GM18502 (cell line): Measurements from ENCODE around the gene TEX29.

ENCODE experiments used
- ATAC-seq: cut with Tn5 transposase; IDR thresholded peaks from one replicate; pipeline ENCODE4 v1.9.1; 2021; ENCODE audit warnings: mild to moderate bottlenecking; ENCODE audit not compliant: unreplicated experiment, poor library complexity

TEX29 gene

GRCh38 chr13:111319521-111319920 is 921 bp upstream of the TEX29 start:
- ATAC-seq = no peak

DNA sequence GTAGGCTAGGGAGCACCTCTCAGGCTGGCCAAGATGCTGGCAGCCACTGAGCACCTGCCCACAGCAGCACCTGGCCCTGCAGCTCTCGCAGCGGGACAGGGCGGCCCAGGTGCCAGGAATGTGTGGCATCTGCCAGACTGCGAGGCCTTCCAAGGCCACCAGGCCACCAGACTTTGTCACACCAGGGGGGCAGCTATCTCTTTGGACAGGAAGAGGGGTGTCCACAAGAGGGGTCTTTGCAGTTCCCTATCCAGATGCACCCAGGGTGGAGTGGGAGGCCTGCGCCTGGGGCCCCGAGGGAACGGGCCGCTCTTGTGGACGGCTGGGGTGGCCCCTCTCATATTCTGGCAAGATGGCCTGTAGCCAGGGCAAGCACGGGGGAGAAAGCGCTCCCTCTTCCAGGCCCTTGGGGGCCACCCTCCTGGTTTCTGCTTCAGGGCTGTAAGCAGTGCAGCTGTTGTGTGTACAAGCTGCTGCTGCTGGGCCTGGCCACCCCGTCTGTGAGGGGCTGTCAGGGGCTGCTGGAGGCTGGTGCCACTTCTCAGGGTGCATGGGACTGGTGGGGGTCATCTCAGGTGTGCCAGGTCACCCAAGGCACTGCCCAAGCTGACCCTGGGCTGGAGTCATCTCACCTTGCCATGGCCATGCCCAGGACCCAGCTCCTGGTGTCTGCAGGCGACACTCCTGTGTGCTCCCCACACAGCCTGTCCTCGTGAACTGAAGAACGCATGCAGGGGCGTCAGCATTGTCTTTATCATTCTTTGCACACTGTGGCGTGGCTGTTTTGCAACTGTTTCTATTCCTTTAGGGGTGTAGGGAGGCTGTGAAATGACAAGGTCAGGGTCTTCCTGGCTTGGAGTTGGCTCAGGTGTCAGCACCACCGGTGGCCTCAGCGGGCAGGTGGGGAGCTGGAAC is 1.8 kb downstream of the TEX29 start:
- no peak for ATAC-seq

GRCh38 chr13:111322916-111323331 is 2.5 kb downstream of the TEX29 start:
- no peak for ATAC-seq

DNA sequence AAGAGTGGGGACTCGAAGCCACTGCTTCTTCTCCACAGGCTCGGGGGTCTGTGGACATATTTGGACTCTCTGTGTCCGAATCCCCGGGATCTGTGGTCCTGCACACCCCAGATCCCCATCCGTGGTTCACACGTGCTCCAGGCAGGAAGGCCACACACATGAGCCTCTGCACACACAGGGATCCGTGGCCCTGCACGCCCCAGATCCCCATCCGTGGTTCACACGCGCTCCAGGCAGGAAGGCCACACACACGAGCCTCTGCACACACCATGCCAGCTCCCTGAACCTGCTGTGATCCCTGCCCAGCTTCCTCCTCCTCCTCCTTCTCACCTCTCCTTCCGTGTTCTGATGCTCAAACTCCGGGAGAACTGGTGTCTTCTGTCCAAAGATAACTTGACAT is 3.1 kb downstream of the TEX29 start:
- no peak for ATAC-seq

- ATAC-seq = no peak
Observed at GRCh38 chr13:111323950-111324651, 3.7 kb downstream of the TEX29 start.

GRCh38 chr13:111324736-111325135 is 4.3 kb downstream of the TEX29 start:
- ATAC-seq = no peak

DNA sequence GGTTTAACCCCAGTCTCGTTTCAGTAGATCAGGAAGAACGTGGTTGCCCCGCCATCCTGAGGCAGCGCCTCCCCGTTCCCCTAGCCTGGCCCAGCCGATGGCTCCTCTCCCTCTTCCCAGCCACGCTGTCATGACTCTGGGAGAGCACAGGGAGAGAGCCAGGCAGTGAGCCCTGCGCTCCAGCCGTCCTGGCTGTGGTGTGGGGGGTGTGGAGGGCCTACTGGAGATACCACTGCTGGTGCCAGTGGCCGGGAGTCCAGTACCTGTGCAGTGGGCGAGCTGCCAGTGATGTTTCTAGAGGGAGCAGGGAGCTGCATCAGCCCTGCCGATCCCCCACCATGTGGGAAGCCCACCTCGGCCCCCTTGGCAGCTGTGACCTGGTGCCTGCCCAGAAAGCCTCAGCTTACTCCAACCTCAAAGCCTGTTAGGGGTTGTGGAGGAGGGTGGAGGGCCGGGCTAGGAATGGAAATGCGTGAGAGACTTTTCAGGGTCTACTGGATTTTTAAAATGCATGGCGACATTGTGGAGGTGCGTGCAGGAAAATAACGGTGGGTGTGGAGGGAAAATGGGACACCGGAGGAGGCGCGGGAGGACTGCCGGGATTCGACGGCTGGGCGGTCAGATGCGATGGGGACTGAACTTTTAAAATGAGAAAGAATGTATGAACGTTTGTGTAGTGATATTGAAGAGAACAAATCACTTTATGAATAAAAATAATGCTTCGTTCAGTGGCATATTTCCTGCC is 4.9 kb downstream of the TEX29 start:
- no peak for ATAC-seq

GRCh38 chr13:111325941-111326620 is 5.6 kb downstream of the TEX29 start:
- ATAC-seq = no peak

- no peak for ATAC-seq
Observed at GRCh38 chr13:111326621-111326965, 6.2 kb downstream of the TEX29 start.

DNA sequence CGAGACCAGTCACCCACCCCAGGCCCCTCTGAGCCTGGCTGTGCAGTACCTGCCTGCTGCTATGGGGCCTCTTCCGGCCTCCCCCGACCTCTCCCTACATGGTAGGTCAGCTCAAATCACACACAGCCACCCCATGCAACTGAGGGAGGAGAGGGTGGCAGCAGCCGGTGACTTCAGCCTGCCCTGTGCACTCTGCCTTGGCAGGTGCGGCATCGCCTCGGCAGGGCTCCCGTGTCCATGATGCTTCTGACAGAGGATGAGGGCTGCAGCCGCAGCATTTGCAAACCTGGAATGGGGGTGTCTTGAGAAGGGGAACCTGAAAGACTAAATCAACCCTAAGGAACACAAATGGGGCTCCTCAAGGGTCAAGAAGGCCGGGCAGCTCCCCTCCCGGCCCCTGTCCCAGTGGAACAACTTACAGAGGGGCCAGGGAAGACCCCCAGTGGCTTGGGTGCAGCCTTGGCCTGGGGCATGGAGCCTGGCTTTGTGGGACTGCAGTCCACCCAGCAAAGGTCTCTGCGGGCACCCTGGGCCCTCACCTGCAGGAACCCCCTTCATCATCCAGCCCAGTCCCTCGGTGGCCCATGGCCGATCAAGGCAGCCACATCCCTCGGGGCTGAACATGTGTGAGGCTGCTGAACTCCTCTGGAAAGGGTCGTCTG is 6.7 kb downstream of the TEX29 start:
- no peak for ATAC-seq

DNA sequence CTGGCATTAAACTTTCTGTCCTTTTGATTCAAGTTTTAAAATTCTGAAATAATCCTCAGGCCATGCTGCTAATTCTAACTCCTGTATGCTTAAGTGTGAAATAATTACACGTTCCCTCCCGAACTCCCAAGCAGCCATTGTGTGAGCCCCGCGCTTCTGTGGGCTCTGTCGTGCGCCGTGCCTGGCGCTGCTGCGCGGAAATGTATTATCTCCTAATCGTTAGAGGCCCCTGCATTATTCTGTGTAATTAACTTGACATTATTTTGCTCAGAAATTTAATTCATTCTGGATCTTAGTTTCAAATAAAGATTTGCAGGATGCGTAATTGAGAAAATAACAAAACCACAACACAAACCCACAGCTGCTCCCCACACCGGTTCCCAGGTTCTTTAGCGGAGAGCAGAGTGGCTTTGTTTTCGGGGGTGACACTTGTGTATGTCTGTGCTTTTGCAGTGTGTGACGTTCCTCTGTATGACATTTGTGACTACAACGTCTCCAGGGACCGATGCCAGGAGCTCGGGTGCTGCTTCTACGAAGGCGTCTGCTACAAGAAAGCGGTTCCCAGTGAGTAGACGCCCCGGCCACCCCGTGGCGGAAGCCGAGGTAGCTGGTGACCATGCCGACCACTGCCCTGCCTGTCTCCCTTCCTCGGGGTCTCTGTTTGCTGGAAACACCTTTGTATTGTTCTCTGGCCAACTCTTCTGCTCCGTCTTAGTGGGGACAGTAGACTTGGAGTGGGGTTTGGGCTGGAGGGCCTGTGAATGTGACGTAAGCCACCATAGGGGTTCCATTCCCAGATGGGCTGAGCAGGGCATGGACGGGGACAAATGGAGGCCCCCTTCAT is 7.5 kb downstream of the TEX29 start:
- ATAC-seq = no peak

DNA sequence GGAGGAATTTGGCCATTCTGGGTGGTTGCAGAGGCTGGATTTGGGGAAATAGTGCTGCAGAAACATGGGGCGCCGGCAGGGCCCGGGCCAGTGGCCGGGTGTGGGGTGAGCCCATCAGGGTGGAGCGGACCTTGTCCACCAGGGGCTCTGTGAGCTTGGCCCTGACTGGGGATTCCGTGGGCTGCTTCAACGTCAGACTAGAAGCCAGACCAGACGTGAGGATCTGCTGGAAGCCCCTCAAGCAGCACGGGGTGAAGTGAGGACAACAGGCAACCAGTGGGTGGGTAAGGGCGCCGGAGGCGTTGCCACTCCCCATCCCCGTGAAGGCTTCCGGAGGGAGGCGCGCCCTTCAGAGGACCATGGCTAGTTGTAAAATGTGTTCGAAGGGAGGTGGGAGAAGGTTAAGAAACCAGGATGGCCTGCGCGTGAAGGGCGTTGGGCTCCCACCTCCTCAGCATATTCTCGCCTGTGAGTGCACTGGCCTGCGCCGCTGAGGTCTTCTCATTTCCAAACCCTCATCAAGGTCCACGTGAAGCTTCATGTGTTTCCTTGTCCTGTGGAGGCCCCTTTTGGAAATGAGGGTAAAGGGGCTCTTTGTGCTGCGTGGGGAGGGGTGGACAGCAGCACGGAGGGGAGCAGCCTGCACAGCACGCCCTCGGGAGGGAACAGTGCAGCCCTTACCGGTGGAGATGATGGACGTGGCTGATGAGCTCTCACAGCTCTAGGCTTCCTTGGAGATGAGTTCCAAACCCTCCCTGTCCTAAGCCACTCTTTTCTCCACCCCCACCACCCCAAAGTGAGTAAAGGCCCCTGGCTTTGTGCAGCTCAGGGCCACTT is 8.3 kb downstream of the TEX29 start:
- no peak for ATAC-seq

- no peak for ATAC-seq
Observed at GRCh38 chr13:111329641-111330040, 9.2 kb downstream of the TEX29 start.

DNA sequence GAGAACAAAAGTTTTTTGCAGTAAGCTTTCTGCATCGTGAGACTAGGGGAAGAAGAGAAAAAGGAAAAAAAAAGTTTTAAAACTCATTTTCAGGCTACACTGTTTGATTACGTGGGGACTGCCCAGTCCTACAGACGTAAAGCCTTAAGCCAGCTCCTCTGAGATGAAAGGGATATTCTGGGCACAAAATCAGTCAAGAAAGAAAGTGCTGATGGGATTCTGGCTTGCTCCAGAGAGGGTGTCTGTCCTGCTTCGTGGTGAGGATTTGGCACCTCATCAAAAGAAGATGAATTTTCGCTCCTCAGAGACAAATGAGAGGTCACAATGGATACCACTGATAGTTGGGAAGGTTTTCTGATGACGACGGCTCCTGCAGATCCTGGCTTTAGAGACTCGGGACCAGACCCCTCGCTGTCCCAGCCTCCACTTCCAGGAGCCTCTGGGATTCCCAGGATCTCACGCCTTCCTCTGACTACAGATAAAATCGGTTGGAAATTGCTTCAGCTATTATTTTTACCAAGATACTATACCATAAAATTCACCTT is 9.7 kb downstream of the TEX29 start:
- no peak for ATAC-seq

DNA sequence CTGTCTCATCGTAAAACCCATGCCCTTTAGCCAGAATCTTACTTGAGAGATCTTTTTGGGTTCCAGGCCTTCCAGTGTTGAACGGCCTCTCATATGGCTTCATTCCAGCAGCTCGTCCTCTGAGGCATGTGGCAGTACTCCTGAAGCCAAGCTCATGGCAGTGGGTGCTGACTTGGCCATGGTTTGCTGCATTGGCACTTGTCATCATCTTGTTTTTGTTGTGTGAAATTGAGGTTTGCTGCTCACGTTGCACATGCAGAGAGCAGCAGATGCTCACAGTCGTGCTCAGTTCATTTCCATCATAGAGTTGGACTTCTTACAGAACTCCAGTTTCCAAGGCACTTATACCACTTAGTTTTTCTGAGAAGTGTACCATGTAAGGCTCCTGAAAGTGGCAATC is 14.9 kb downstream of the TEX29 start:
- ATAC-seq = no peak

DNA sequence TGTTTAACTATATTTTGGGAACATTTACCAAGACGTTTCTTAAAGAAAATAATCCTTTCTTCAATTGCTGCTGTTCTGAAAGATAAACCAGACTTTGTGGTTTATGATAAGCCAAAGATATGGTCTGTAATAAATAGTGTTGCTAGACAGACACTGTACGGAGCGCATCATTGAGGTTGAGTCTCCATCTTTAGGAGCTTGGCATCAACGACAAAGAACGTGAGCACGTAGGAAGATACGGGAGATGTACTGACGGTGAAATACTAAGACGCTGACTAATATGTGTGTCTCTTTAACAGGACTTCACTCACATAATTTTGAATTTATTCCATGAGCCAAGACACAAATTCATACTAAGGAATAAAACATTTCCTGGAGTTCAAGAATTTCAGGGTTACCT is 16.2 kb downstream of the TEX29 start:
- ATAC-seq = no peak

DNA sequence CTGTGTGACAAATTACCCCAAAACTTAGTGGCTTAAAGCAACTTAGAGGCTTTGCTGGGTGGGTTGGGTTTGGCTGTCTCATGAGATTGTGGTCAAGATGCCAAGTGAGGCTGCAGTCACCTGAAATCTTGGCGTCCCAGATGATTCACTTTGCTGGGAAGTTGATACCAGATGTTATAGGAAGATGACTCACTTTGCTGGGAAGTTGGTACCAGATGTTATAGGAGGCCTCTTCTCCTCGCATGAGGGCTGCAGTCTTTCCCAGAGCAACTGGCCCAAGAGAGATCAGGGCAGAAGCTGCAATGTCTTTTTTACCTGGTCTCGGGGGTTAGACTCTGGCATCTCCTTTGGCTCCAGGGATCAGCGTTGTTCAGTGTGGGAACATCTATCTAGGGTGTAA is 16.8 kb downstream of the TEX29 start:
- no peak for ATAC-seq

GRCh38 chr13:111337741-111338140 is 17.3 kb downstream of the TEX29 start:
- ATAC-seq = no peak
